Kidney (tissue), 14 donors: ENCODE data around the gene HCCS. TPM values are rescaled to one million over a fixed set of nuclear protein-coding genes. Genes with fewer than 3 reads are reported as not detected.

Source experiments
- DNase-seq, 5 donors: peaks; one replicate each; pipeline ENCODE4 v3.0.0-alpha.2; 2013 to 2020
- FAIRE-seq: peaks from 2 replicates; lab custom pipeline; 2012; peaks lifted over from hg19 to GRCh38; lab: Jason Lieb, UNC
- H3K27ac ChIP-seq, 2 donors: one replicate each; pipeline ENCODE4 v1.7.0; 2013; ENCODE audit warnings: low read depth in 2 of 2, low read length in 2 of 2, inconsistent platforms in 1 of 2
- H3K27me3 ChIP-seq: one replicate; pipeline ENCODE4 v1.7.1; 2013; ENCODE audit warnings: low read length, inconsistent platforms; ENCODE audit not compliant: control insufficient read depth, insufficient read depth
- H3K36me3 ChIP-seq, 3 donors: one replicate each; pipeline versions ENCODE4 v1.7.0 to v1.7.1; 2013; ENCODE audit warnings: low read length in 3 of 3, control low read depth in 1 of 3, inconsistent platforms in 1 of 3; ENCODE audit not compliant: insufficient read depth in 3 of 3, control insufficient read depth in 2 of 3
- H3K4me1 ChIP-seq, 3 donors: one replicate each; pipeline versions ENCODE4 v1.7.0 to v1.7.1; 2013; ENCODE audit warnings: low read length in 3 of 3, inconsistent platforms in 1 of 3, low read depth in 1 of 3; ENCODE audit not compliant: control insufficient read depth in 2 of 3, insufficient read depth in 2 of 3
- H3K4me3 ChIP-seq, 3 donors: one replicate each; pipeline versions ENCODE4 v1.7.0 to v1.8.1; 2013; ENCODE audit warnings: low read length in 3 of 3, control low read depth in 1 of 3, inconsistent platforms in 1 of 3
- H3K9ac ChIP-seq, 3 donors: one replicate each; pipeline versions ENCODE4 v1.7.0 to v1.7.1; 2013; ENCODE audit warnings: low read length in 3 of 3, control low read depth in 1 of 3, inconsistent platforms in 1 of 3
- H3K9me3 ChIP-seq, 3 donors: one replicate each; pipeline versions ENCODE4 v1.7.0 to v1.7.1; 2013; ENCODE audit warnings: low read length in 3 of 3, control low read depth in 1 of 3, inconsistent platforms in 1 of 3; ENCODE audit not compliant: control insufficient read depth in 2 of 3, insufficient read depth in 1 of 3
- CTCF ChIP-seq: IDR thresholded peaks from 3 replicates; pipeline ENCODE4 v1.5.1; 2012; ENCODE audit warnings: mild to moderate bottlenecking, moderate library complexity, borderline replicate concordance; ENCODE audit not compliant: insufficient read depth; ENCODE audit errors: extremely low read depth
- intact Hi-C: fragments of 100-400 bp; cut with DNase I; formaldehyde crosslinking; loops from one replicate; pipeline ENCODE4 v1.11.1; 2022
- polyA plus RNA-seq: library from polyadenylated mRNA; stranded (reverse); fragments of 350-450 nt; fragmentation: Illumina TruSeq; extraction: RNeasy Lipid Tissue Mini Kit (QIAGEN cat#74804); gene quantifications from one replicate; pipeline ENCODE4 v1.2.3, GENCODE V29; 2014; ENCODE audit warnings: low read depth, low replicate concordance; ENCODE audit not compliant: insufficient read depth
- total RNA-seq: library from RNA; stranded (reverse); fragmentation: NEBNext Ultra II Directional; extraction: Animal tissue kit (Norgen Biotek cat#: 25700); gene quantifications from one replicate; pipeline ENCODE4 v1.2.1, GENCODE V29; 2021
- donor health status: control.
- donor health status: control.
- donor health status: control.
- donor health status: control.
- donor health status: control.
- donor health status: DM: yes; HTN: yes; CAD: no.
- donor health status: Normal renal cell carcinoma (clear cell type).

The HCCS gene
- total and polyA plus RNA-seq, 2 donors from 2014 or later, result 23.4 to 26.4 TPM

- H3K4me1 ChIP-seq, result peaks cover 0 to 2% (median 0%) of the 10 kb centered on the region in 3 donors
- no peak overlapping the region for H3K9ac ChIP-seq
- no peaks in the 10 kb centered on the region for H3K36me3 ChIP-seq
- no peak for FAIRE-seq
- no peaks in the 10 kb centered on the region for H3K9me3 ChIP-seq
- intact Hi-C loops, result no loop called here
- H3K4me3 ChIP-seq, result no peak overlapping the region
- TF ChIP-seq CTCF, result no peak
- no peak for DNase-seq
- H3K27ac ChIP-seq, result no peak overlapping the region
- H3K27me3 ChIP-seq, result no peaks in the 10 kb centered on the region
Measured at GRCh38 chrX:11108253-11108941, 2.7 kb upstream of the HCCS start.

- H3K27ac ChIP-seq, result no peak overlapping the region
- no peak overlapping the region for H3K9ac ChIP-seq
- no peaks in the 10 kb centered on the region for H3K27me3 ChIP-seq
- no peak overlapping the region for H3K4me3 ChIP-seq
- TF ChIP-seq CTCF, result no peak
- H3K9me3 ChIP-seq, result no peaks in the 10 kb centered on the region
- DNase-seq (no peak), FAIRE-seq (no peak)
- peaks cover 0 to 12% (median 0%) of the 10 kb centered on the region in 3 donors for H3K36me3 ChIP-seq
- H3K4me1 ChIP-seq, result peaks cover 0 to 2% (median 0%) of the 10 kb centered on the region in 3 donors
- intact Hi-C loops, result no loop called here
Measured at GRCh38 chrX:11109968-11110367, 1.2 kb upstream of the HCCS start.

GRCh38 chrX:11111947-11112346, 815 bp downstream of the HCCS start:
- DNase-seq (peak in 1 of 5 donors; percentile 6), FAIRE-seq (no peak)
- peak overlapping the region; percentile 76 to 83 for H3K27ac ChIP-seq
- no peak for TF ChIP-seq CTCF
- H3K36me3 ChIP-seq, result peaks cover 0 to 30% (median 3%) of the 10 kb centered on the region in 3 donors
- peak overlapping the region; percentile 65 to 86 (median 73) for H3K9ac ChIP-seq
- no peaks in the 10 kb centered on the region for H3K9me3 ChIP-seq
- peak overlapping the region; percentile 71 to 80 (median 79) for H3K4me3 ChIP-seq
- intact Hi-C loops, result no loop called here
- H3K4me1 ChIP-seq, result peaks cover 0 to 2% (median 0%) of the 10 kb centered on the region in 3 donors
- no peaks in the 10 kb centered on the region for H3K27me3 ChIP-seq

DNA sequence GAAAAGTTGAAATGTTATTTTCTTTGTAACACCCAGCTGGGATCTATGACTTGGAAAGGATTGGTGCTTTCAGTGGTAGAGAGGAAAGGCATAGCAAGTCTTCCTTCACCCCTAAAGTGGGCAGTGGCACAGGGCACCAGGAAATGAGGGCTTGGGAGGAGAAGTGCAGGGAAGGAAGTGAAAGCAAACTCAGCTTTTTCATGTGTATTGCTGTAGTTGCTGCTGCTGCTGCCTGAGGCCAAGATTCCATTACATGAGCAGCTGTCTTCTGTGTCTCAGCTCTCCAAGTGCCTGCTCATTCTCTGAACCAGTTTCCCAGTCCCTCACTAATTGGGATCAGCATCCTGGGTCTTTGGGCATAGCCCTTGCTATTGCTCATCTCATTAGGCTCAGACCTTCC, 2.6 kb downstream of the HCCS start:
- no peaks in the 10 kb centered on the region for H3K27me3 ChIP-seq
- no peak overlapping the region for H3K4me3 ChIP-seq
- no peak for FAIRE-seq
- no peak overlapping the region for H3K27ac ChIP-seq
- H3K36me3 ChIP-seq, result peaks cover 0 to 40% (median 12%) of the 10 kb centered on the region in 3 donors
- intact Hi-C loops, result no loop called here
- DNase-seq, result no peak
- H3K4me1 ChIP-seq, result peaks cover 0 to 2% (median 0%) of the 10 kb centered on the region in 3 donors
- no peak overlapping the region for H3K9ac ChIP-seq
- TF ChIP-seq CTCF, result no peak
- H3K9me3 ChIP-seq, result no peaks in the 10 kb centered on the region
